Body of pancreas (tissue), 4 donors: ENCODE data around the gene TCN2.
A peak's percentile ranks its signal among the peaks of the same experiment; 100 is the strongest.

Experiments used
- POLR2A ChIP-seq, 3 donors: fragments of 450-650 bp; IDR thresholded peaks; one replicate each; pipeline ENCODE4 v1.6.1; 2016; ENCODE audit warnings: antibody characterized with exemption in 3 of 3, mild to moderate bottlenecking in 2 of 3
- TF ChIP-seq, protein P1 (sequence below), 7 experiments: fragments of 450-650 bp in 4 of 7; fragments of 200-600 bp in 3 of 7; sonication (generic) in 3 of 7; IDR thresholded peaks; one replicate each; pipeline ENCODE4 v1.5.1; 2016 to 2019; ENCODE audit warnings: antibody characterized with exemption in 7 of 7

DNA sequence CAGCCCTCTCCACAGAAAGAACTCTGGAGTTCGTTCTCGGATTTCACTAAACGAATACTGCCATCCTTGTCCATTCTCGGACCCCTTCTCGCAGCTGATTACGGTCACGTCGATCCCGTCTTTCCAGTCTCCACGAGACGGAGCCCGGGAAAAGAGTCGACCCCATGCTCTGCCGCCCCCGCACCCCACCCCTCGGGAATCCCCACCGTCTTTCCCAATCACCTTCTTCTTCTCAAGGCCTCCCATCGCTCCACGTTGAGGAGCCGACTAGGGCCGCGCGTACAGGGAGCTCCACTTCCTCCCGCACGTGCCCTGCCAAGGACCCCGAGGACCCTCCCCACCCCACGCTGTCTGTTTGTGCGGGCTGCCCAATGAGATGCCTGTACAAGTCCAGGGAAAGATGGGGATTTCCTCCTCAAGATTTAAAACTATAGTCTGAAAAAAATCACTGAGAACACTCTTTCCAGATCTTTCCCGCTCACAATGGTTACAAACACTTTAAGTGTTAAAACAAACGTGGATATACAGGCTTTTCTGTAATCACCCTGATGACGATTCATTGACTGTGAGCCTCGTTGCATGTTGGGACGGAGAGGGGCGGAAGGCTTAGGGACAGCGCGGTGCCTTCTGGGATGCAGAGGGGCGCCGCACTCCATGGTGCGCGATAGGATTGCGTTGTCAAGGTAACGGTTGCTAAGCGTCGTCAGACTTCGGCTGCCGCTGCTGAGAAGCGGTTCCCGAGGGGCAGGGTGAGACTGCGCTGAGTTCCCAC lies 15.2 kb upstream of the TCN2 start, which contains the start of gene PES1:
- TF ChIP-seq, protein P1, sequence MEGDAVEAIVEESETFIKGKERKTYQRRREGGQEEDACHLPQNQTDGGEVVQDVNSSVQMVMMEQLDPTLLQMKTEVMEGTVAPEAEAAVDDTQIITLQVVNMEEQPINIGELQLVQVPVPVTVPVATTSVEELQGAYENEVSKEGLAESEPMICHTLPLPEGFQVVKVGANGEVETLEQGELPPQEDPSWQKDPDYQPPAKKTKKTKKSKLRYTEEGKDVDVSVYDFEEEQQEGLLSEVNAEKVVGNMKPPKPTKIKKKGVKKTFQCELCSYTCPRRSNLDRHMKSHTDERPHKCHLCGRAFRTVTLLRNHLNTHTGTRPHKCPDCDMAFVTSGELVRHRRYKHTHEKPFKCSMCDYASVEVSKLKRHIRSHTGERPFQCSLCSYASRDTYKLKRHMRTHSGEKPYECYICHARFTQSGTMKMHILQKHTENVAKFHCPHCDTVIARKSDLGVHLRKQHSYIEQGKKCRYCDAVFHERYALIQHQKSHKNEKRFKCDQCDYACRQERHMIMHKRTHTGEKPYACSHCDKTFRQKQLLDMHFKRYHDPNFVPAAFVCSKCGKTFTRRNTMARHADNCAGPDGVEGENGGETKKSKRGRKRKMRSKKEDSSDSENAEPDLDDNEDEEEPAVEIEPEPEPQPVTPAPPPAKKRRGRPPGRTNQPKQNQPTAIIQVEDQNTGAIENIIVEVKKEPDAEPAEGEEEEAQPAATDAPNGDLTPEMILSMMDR (IDR thresholded peaks at IDR 0.05) = no peak
- peak in 2 of 3 donors; percentile 54 to 55 for TF ChIP-seq POLR2A (IDR thresholded peaks at IDR 0.05)
